GM18909 (cell line): ENCODE measurements around the gene TPM2.
"Not testable (repeated sequence)": the region's sequence is repeated elsewhere in the genome, so short reads cannot be mapped to it uniquely, and the experiment has no call there.

Experiments
- ATAC-seq: cut with Tn5 transposase; IDR thresholded peaks from one replicate; pipeline ENCODE4 v1.9.1; 2021; ENCODE audit warnings: mild to moderate bottlenecking; ENCODE audit not compliant: unreplicated experiment, poor library complexity

The TPM2 gene

DNA sequence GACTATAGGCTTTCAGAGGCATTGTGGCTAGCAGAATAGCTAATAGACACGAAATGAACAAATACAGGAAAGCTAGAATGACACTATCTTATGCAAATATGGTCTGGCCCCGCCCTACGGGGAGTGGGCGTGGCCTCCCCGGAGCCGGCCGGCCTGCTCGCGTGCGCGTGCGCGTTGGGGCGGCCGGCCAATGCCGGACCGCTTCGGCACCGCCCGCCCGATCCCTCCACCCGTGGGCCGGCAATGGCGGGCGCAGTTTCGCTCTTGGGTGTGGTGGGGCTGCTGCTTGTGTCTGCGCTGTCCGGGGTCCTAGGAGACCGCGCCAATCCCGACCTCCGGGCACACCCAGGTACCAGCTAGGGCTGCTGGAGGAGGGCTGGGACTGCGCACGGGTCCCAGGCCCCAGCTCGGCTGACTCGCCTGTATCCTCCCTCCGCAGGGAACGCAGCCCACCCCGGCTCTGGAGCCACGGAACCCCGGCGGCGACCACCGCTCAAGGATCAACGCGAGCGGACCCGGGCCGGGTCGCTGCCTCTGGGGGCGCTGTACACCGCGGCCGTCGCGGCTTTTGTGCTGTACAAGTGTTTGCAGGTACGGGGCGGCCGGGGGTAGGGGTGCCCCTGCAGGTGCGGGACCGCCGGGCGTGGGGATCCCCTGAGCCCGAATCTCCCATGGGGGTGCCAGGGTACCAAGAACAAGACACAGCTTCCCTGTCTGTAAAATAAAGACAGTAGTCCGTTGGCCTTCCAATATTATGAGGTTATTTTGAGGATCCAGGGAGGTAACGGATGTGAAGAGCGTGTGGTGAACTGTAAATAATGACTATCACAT, 31.4 kb downstream of the TPM2 start, which contains the start of gene CCDC107:
Gene CCDC107 (plus strand): TSS at position 156 of the 831 bp plus-strand sequence. CDS start 88 bp downstream, at position 244.
- peak; percentile 70 for ATAC-seq

DNA sequence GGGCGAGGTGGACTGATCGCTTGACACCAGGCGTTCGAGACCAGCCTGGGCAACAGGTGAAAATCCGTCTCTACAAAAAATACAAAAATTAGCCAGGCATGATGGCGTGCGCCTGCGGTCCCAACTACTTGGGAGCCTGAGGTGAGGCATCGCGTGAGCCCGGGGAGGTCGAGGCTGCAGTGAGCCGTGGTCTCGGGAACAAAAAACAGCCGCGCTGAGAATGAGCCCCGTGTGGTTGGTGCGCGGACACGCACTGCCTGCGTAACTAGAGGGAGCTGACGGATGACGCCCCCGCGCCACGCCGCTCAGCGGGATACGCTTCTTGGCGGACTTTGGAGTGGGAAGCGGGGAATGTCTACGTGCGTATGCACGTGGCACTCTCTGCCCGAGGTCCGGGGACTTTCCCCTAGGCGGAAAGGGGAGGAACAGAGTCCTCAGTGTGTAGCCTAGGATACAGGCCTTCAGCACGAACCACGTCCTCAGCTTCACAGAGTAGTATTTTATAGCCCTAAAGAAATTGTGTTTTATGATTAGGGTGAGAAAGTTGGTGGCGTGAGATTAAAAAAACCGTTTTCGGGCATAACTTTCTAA, 32.1 kb downstream of the TPM2 start, which contains the start of gene RMRP:
Gene RMRP (minus strand): TSS at position 474 of the 591 bp plus-strand sequence.
- ATAC-seq = peak; percentile 88

DNA sequence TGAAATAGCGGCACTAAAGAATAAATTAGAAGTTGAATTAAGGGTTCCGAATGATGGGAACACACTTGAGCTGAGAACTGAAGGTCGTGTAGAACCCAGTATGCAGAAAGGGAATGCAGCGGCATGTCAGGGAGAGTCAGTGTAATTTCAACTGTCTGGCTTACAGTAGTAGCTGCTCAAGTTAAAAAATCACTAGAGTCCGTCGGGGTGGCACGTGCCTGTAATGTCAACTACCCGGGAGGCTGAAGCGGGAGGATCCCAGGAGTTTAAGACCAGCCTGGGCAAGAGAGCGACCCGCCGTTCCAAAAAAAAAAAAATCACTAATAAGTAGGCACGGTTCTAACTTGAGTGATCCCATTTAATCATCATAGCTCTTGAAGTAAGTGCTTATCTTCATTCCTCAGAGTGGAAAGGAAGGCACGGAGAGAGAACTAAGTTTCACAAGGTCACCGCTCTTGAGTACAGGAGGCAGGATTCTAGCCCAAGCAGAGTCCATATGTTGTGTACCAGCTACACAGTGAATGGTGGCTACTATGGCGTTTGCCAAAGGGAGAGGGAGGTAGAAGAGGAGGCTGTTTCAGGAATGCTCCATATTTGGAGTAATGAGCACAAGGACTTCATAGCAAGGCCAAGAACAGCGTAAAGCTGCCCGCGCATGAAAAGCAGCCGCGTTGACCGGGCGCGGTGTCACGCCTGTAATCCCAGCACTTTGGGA, 32.7 kb downstream of the TPM2 start:
- ATAC-seq = no peak

DNA sequence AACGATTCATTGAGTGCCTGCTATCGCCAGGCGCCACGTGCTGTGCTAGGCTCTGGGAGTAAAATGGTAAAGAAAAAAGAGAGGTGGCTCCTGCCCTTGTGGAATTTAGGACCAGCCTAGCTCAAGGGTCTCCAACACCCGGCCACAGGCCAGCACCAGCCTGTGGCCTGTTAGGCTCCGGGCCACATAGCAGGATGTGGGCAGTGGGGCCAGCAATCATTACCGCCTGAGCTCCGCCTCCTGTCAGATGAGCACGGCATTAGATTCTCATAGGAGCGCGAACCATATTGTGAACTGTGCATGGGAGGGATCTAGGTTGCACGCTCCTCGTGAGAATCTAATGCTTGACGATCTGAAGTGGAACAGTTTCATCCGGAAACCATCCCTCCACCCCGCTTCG, 33.4 kb downstream of the TPM2 start:
- ATAC-seq = no peak

DNA sequence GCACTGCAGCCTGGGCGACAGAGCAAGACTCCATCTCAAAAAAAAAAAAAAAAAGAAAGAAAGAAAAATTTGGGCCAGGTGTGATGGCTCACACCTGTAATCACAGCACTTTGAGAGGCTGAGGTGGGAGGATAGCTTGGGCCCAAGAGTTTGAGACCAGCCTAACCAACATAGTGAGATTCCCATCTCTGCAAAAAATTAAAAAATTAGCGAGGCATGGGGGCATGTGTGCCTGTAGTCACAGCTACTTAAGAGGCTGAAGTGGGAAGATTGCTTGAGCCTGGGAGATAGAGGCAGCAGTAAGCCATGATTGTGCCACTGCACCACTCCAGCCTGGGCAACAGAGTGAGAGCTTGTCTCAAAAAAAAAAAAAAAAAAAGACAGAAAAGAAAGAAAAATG, 36.1 kb downstream of the TPM2 start:
- no peak for ATAC-seq

DNA sequence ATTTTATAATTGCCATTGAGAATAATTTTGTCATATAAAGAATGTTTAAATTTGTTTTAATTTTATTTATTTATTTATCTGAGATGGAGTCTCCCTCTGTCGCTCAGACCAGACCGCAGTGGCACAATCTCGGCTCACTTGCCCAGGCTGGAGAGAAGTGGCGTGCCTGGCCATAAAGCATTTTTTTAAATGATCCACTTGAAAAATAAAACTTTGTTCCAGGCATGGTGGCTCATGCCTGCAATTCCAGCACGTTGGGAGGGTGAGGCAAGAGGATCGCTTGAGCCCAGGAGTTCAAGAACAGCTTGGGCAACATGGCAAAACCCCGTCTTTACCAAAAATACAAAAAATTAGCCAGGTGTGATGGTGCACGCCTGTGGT, 36.9 kb downstream of the TPM2 start:
- ATAC-seq = no peak

DNA sequence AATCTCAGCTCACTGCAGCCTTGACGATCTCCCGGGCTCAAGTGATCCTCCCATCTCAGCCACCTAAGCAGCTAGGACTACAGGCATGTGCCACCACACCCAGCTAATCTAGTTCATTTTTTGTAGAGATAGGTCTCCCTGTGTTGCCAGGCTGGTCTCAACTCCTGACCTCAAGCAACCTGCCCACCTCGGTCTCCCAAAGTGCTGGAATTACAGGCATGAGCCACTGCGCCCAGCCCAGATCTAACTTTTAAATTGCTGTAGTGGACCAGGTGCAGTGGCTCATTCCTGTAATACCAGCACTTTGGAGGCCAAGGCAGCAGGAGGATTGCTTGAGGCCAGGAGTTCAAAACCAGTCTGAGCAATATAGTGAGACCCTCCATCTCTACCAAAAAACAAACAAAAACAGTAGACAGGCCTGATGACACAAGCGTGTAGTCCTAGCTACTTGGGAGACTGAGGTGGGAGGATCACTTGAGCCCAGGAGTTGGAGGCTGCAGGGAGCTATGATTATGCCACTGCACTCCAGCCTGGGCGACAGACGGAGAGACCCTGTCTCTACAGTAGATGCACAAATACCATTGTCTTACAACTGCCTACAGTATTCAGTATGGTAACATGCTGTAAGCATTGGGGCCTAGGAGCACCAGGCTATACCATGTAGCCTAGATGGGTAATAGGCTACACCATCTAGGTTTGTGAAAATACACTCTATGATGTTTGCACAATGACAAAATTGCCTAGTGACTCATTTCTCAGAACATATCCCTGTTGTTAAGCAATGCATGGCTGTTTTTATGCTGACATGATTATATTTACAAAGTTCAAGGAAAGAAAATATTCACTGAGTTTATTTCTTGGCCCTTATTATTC, 37.5 kb downstream of the TPM2 start:
- no peak for ATAC-seq

DNA sequence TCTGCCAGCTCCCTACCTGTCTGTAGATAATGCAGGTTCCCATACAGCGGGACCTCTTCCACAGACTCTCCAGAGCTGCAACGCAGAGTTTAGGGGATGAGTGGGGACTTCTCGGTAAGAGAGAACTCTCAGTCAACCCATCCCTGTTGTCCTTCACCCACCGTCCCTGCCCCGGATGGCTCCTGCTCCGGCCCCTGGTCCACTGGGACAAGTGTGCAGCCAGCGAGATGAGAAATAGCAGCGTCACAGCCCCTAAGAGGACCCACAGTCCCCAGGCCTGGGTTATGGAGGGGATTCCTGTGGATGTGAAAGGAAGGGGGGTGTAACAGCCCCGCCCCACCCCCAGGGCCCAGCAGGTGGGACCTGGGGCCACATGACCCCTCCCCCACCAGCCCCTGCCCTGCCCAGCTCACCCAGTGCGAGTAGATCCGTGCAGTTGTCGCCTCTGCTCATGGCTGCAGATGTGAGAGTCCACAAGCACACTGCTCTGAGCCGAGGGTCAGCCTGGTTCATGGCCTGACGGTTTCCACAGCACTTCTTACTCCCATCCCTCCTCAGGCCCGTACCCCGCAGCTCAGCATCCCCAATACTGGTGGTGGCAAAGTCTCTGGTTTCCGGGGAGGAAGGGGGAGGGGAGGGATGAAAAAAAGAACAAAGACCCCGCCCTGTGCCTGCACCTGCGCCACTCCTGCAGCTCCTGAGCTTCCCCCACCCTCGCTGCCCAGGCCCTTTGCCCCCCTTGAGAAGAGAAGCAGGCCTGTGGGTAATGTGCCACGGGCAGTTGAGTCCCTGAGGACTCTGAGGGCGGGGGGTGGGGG, 39.2 kb downstream of the TPM2 start, which contains the start of gene SIT1:
Gene SIT1 (minus strand): TSS at position 591 of the 818 bp plus-strand sequence. CDS start 78 bp downstream, at position 513.
- no peak for ATAC-seq

DNA sequence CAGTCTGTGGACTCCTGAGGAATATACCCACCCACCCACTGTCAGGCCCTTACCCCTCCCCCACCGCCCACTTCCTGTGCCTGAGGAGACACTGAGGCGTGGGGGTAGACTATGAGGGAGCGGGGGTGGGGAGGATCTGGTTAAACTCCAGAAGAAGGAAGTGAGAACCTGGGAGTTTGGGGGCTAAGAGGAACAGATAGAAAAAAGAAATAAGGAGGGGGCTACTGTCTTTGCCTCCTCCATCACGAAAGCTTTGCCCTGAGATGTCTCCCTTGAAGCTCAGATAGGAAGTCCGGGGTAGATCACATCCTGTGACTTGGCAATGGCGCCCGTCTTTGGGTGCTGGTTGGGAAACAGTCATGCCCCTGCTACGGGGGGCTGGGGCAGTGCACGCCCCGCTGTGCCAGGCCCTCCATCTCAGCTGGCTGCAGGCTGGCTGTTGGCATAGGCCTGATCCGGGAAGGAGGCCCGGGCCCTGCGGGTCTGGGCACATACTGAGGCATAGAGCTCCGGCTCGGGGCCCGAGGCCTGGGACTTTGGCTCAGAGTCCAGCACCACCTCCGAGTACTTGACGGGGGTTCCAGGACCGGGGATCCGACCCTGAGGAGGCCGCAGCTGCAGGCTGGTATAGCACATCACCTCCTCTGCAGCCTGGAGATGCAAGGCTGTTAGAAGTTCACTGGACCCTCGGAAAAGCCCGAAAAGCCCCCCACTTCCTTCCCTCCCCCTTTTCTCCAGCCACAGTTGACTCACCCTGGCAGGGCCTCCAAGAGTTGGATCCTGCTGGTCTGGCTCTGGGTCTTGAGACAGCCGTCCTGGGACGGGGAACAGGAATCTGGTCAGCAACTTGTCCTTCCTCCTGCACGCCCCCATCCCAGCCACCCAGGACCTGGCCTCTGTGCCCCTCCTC, 40.0 kb downstream of the TPM2 start:
- no peak for ATAC-seq

DNA sequence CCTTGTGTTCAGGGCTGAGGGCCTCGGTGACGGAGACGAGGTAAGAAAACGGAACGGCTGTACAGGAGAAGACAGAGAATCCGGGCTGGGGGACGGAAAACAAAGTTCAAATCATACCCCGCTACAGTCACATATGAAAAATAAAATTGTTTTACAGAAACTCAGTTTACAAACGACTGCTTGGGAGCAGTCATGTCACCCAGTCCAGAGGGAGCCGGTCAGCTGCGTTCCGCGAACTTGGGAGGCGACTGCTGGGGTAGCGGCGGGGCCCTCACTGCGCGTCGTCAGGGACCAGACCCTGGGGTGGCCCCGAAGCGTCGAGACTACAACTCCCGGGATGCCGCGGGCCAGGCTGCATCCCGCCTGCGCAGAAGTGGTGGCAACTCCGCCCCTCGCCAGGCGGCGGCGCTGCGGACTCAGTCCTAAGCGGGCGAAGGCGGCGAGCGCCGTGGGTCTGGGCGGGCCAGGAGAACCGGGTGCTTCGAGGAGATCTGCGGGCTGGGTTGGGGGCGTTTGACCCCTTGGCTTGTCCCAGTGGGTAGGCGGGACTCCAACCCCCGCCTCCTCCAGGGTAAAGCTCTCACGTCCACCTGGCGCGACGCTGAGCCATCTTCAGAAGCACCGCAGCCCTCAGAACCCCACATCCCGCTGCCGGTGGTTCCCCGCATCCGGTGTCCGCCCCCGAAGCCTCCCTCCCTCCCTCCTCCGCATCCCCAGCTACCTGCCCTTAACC, 43.0 kb downstream of the TPM2 start:
- ATAC-seq = peak; percentile 93

DNA sequence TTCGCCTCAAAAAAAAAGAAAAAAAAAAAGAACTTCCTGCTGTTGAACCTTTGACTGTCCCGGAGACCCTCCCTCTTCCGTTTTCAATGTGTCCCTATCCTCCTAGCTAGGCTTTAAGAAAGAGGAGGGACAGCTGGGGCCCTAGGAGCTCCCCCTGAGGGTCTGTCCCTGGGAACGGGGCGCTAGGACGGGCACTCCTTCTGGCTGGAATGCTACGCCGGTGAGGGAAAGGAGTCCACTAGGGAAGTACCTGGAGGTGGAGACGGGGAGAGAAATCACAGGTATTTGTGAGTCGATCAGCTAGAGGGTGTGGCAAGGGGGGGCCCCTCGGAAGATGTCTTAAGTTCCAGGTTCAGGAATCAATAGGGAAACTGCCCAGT, 43.6 kb downstream of the TPM2 start:
- ATAC-seq = no peak

DNA sequence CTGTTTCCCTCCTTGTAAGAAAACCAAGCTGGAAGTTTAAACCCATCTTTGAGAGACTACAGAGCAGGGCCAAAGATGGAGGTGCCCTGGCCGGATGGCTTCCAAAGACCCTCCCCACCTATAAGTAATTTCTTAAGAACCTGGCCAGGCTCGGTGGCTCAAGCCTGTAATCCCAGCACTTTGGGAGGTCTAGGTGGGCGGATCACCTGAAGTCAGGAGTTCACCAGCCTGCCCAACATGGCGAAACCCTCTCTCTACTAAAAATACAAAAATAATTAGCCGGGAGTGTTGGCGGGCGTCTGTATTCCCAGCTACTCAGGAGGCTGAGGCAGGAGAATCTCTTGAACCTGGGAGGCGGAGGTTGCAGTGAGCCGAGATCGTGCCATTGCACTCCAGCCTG, 44.0 kb downstream of the TPM2 start:
- not testable (repeated sequence) for ATAC-seq

DNA sequence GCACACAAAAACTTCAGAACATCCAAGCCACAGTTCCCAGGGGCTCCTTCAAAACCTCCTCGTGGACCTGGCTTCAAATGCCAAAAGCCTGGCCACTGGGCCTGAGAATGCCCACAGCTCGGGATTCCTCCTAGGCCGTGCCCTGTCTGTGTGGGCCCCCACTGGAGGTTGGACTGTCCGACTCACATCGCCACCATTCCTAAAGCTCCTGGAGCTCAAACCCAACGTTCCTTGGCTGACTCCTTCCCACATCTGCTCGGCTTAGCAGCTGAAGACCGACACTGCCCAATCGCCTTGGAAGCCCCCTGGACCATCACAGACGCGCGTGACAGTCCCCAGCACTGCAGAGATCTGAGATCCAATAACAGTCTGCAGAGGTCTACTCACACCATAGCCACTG, 46.7 kb downstream of the TPM2 start:
- no peak for ATAC-seq

DNA sequence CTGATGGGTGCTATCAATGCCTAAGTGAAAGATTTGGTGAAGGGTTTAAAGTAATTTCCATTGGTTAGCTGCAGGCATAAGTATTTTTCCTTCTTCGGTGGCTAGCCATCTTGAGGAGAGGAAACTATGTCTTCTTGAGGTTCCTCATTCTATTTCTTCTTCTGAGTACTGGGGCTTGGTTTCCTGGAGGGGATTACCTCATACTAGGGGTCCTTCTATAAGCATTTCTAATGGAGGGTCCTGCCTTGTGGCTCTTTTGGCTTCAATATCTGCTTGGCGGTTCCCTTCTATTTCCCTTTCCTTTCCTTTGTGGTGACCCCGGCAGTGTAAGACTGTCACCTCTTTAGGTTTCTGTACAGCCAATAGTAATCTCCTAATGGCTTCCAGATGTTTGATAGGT, 48.2 kb downstream of the TPM2 start:
- ATAC-seq = not testable (repeated sequence)

DNA sequence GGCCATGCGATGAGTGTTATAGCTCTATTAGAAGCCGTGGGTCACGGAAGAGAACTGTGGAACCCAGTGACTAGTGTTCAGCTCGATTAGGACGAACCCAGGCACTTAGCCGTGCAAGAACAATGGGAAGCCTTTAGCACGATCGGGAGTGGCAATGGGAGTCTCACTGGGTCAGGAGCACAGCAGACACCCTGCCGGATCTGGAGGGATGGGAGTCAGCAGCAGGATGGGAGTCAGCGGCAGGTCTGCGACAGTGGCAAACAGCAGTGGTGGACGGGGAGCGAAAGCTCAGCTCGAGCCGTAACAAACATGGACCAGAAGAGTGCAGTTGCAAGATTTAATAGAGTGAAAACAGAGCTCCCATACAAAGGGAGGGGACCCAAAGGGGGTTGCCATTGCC, 49.3 kb downstream of the TPM2 start:
- not testable (repeated sequence) for ATAC-seq

DNA sequence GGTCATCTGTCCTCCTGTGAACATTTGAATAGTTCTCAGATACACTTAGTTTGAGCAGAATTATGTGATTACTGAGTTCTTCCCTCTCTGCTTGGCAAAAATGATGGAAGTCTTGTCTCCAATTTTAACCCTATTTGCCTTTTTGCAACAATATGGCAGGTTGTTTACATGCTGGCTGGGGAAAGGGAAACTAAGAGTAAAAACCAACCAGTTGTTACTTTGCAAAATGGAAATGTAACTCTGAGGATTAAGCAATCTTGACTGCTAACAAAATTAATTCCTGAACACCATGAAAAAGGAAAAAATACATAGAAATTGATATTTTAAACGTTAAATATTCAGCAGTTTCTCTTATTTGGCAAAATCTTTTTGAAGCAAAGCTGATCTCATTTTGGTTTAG, 50.1 kb downstream of the TPM2 start:
- ATAC-seq = no peak

DNA sequence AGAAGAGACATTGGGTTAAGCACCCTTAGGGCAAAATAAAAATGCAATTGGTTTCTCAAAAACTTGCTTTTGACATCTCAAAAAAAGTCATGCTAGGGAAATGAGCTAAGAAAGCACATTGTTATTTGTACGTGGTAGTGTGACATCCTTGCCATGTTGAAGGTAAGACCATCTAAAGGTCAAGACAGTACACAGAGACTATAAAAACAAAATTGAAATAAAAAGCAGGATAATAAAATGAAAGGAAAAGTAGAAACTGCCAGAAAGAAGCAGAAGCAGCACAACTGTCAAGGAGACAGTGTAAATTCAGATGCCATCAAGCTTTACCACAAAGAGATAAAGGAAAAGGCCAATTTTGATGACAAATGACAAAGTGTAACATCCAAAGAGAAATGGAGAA, 50.5 kb downstream of the TPM2 start:
- ATAC-seq = not testable (repeated sequence)

DNA sequence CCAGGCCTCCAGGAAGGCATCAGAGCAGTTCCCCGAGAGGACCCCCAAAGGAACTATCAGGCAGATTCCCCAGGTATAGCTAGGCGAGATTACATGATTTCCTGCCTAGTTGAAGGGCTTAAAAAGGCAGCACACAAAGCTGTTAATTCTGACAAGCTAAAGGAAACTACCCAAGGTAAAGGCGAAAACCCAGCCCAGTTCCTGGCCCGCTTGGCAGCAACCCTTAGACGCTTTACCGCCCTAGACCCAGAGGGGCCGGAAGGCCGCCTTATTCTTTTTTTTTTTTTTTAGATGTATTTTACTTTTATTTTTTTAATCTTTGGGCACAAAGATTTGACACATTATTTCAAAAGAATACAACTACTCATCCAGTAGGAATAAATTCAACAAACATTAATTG, 51.0 kb downstream of the TPM2 start:
- not testable (repeated sequence) for ATAC-seq
